ENCODE results near the gene PRKG1. TPM values are rescaled to one million over a fixed set of nuclear protein-coding genes. Genes with fewer than 3 reads are reported as not detected.

Gene PRKG1
- total RNA-seq, 4 donors from 2014 or later: 1.2 to 6.5 (median 2.7) TPM

DNA sequence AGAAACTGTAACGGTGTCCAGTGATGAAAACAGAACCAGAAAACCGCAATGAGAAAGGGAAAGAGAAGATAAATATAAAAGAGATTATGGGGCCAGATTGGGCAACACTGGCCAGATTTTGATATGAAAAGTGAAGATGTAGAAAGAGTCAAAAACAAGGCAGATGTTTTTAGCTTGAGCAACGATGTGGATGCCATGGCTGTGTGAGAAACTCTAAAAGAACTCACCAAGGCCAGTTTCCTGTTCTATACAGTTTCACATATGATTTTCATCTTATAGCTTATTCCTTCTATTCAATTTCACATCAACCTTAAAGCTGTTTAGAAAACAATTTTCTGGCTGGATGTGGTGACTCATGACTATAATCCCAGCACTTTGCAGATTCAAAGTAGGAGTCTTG is 588.8 kb downstream of the PRKG1 start:
- no peaks in the 10 kb centered on the region for H3K4me1 ChIP-seq
- WGBS: 78% methylated on average over 3 of the region's 3 CpGs
- H3K27ac ChIP-seq: no peak overlapping the region
- H3K27me3 ChIP-seq: no peaks in the 10 kb centered on the region
- TF ChIP-seq EP300 (IDR thresholded peaks at IDR 0.05) (no peak), POLR2AphosphoS5 (IDR thresholded peaks at IDR 0.05) (no peak), POLR2A (IDR thresholded peaks at IDR 0.05) (no peak)
- TF ChIP-seq, protein P1, sequence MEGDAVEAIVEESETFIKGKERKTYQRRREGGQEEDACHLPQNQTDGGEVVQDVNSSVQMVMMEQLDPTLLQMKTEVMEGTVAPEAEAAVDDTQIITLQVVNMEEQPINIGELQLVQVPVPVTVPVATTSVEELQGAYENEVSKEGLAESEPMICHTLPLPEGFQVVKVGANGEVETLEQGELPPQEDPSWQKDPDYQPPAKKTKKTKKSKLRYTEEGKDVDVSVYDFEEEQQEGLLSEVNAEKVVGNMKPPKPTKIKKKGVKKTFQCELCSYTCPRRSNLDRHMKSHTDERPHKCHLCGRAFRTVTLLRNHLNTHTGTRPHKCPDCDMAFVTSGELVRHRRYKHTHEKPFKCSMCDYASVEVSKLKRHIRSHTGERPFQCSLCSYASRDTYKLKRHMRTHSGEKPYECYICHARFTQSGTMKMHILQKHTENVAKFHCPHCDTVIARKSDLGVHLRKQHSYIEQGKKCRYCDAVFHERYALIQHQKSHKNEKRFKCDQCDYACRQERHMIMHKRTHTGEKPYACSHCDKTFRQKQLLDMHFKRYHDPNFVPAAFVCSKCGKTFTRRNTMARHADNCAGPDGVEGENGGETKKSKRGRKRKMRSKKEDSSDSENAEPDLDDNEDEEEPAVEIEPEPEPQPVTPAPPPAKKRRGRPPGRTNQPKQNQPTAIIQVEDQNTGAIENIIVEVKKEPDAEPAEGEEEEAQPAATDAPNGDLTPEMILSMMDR (IDR thresholded peaks at IDR 0.05): no peak
- DNase-seq (ENCODE audit: low spot score in 2 of 2): no peak
- H3K9me3 ChIP-seq: no peaks in the 10 kb centered on the region
- H3K4me3 ChIP-seq: no peak overlapping the region
- H3K36me3 ChIP-seq: no peaks in the 10 kb centered on the region

DNA sequence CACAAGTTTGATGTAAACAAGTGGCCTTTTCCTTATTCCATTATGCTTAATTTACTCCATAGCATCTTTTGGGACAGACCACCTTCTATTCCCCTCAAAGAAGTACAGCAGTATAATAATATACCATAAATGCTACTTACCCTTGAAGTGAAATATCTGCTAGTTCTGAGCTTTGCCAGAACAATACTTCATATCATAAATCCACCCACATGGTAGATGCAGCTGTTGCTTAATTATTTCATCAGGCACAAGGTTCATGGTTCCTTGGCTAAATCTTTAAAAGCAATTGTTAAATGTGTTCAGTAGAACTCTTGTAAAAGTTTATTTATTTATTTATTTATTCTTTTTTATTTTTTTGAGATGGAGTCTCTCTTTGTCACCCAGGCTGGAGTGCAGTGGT is 592.2 kb downstream of the PRKG1 start:
- Histone ChIP-seq H3K27ac (no peak overlapping the region), H3K27me3 (no peaks in the 10 kb centered on the region), H3K36me3 (no peaks in the 10 kb centered on the region), H3K4me1 (no peaks in the 10 kb centered on the region), H3K4me3 (no peak overlapping the region), H3K9me3 (no peaks in the 10 kb centered on the region)
- TF ChIP-seq POLR2AphosphoS5 (IDR thresholded peaks at IDR 0.05) (no peak), POLR2A (IDR thresholded peaks at IDR 0.05) (no peak), EP300 (IDR thresholded peaks at IDR 0.05) (no peak)
- TF ChIP-seq, protein P1 (IDR thresholded peaks at IDR 0.05): no peak
- DNase-seq (ENCODE audit: low spot score in 2 of 2): no peak

DNA sequence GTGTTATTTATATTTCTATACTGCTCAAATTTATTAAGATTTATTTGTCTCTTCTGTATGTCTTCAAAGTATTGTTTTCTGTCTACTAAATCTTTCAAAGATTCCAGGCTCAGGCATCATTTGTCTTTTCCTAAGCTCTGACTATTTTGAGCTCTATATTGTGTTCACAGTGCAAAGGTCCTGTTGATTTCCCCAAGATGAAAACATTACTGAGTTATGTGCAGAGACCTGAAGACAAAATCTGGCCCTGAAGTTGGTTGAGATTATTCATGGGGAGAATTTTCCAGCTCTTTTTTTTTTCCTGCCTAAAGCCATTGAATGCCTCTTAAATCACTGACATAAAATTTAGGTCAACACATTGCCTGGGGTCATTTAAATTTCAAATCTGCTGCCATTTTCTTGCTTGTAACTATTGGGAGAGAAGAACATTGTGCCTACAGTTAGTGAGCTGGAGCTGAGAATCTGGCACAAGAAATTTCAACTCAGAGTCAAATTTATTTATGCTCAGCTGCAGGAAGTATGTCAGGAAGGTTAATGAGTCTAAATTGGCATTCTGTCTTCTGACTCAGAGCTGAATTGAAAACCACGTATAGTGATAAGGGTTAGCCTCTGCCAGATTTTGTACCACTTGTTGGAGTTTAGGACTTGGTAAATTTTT is 593.5 kb downstream of the PRKG1 start:
- TF ChIP-seq, protein P1 (IDR thresholded peaks at IDR 0.05): no peak
- no peak for TF ChIP-seq EP300 (IDR thresholded peaks at IDR 0.05)
- TF ChIP-seq POLR2A (IDR thresholded peaks at IDR 0.05): no peak
- TF ChIP-seq POLR2AphosphoS5 (IDR thresholded peaks at IDR 0.05): no peak
- 0% methylated on average over 1 of the region's 1 CpG for WGBS
- Histone ChIP-seq H3K27me3 (no peaks in the 10 kb centered on the region), H3K36me3 (no peaks in the 10 kb centered on the region), H3K4me1 (no peaks in the 10 kb centered on the region), H3K27ac (no peak overlapping the region), H3K4me3 (no peak overlapping the region), H3K9me3 (no peaks in the 10 kb centered on the region)
- DNase-seq (ENCODE audit: low spot score in 2 of 2): no peak

DNA sequence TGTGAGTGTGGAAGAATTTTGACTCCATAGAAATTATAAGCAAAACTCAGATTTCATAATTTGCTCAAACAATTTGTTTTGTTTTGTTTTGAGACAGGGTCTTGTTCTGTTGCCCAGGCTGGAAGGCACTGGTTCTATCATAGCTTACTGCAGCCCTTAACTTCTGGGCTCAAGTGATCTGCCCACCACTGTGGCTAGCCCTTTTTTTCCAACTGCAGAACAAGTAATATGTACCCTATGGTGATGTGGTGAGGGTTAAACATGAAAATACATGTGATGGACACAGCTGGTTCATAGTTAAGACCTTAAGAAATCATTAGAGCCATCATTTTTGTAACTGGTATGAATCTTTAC is 594.0 kb downstream of the PRKG1 start:
- no peaks in the 10 kb centered on the region for H3K9me3 ChIP-seq
- no peak overlapping the region for H3K27ac ChIP-seq
- TF ChIP-seq EP300 (IDR thresholded peaks at IDR 0.05) (no peak), POLR2A (IDR thresholded peaks at IDR 0.05) (no peak), POLR2AphosphoS5 (IDR thresholded peaks at IDR 0.05) (no peak)
- TF ChIP-seq, protein P1 (IDR thresholded peaks at IDR 0.05): no peak
- no peaks in the 10 kb centered on the region for H3K36me3 ChIP-seq
- no peak overlapping the region for H3K4me3 ChIP-seq
- H3K27me3 ChIP-seq: no peaks in the 10 kb centered on the region
- H3K4me1 ChIP-seq: no peaks in the 10 kb centered on the region
- DNase-seq (ENCODE audit: low spot score in 2 of 2): no peak

DNA sequence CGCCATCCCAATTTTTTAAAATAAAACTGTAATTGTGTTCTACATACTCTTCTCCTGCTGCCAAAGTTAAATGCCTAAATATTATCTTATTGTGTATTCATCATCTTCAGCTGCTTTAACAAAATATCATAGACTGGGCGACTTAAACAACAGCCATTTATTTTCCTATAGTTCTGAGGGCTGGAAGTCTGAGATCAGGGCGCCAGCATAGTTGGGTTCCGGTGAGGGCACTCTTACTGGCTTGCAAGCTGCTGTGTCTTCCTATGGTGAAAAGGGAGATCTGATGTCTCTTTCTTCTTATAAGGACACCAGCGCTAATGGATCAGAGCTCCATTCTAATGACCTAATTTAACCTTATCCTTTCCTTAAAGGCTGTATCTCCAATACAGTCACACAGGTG is 594.8 kb downstream of the PRKG1 start:
- no peak for DNase-seq (ENCODE audit: low spot score in 2 of 2)
- Histone ChIP-seq H3K4me1 (no peaks in the 10 kb centered on the region), H3K9me3 (no peaks in the 10 kb centered on the region), H3K4me3 (no peak overlapping the region), H3K36me3 (no peaks in the 10 kb centered on the region), H3K27ac (no peak overlapping the region), H3K27me3 (no peaks in the 10 kb centered on the region)
- TF ChIP-seq POLR2A (IDR thresholded peaks at IDR 0.05) (no peak), EP300 (IDR thresholded peaks at IDR 0.05) (no peak), POLR2AphosphoS5 (IDR thresholded peaks at IDR 0.05) (no peak)
- TF ChIP-seq, protein P1 (IDR thresholded peaks at IDR 0.05): no peak
- WGBS: 91% methylated on average over 5 of the region's 5 CpGs
